ENCODE data around the gene ZNF497. TPM values are rescaled to one million over a fixed set of nuclear protein-coding genes. Genes with fewer than 3 reads are reported as not detected.
"Not testable (repeated sequence)": the region's sequence is repeated elsewhere in the genome, so short reads cannot be mapped to it uniquely, and the experiment has no call there.

The ZNF497 gene
- total RNA-seq, 1 donor from 2014 or later = 3.4 TPM

DNA sequence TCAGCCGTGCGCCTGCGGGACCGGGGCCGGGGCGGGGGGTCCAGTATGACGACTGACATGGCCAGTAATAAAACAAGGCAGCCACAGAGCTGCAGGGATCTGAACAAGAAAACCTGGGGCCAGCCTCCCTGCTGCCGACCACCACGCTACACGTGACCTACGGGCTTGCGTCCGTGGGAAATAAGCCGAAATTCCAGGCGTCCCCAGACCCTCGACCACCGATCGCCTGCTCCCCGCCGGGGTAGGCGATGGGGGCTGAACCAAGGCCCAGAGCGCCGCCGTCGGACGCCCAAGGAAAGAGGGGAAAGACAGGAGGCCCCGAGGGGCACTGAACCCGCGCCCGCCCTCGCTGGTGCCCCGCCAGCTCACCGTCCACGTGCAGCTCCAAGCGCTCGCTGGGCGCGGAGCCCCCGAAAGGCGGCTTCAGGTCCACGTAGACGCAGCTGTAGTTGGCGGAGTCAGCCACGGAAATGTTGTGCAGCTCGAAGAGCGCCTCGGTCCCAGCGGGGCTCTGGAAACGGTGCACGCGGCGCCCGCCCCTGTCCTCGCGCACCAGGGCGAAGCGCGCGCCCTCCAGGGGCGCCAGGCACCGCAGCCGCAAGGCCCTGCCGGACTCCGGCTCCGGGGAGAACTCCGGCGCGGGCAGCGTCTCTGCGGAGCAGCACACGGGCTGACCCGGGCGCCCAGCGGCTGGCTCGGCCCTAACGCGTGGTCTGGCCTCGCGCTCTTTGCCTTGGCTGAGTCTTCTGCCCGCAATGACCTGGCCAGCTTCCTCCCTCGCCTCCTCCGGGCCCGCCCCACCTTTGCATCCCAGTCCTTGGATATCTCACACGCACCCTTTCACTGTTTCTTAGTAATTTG is 12.3 kb downstream of the ZNF497 start:
- Histone ChIP-seq H3K27ac (no peak overlapping the region), H3K4me1 (peaks cover 39% of the 10 kb centered on the region), H3K4me3 (no peak overlapping the region), H3K36me3 (no peaks in the 10 kb centered on the region), H3K27me3 (no peaks in the 10 kb centered on the region), H3K9me3 (no peaks in the 10 kb centered on the region)
- DNase-seq (ENCODE audit: extremely low spot score in 2 of 2) = no peak
- TF ChIP-seq, protein P1, sequence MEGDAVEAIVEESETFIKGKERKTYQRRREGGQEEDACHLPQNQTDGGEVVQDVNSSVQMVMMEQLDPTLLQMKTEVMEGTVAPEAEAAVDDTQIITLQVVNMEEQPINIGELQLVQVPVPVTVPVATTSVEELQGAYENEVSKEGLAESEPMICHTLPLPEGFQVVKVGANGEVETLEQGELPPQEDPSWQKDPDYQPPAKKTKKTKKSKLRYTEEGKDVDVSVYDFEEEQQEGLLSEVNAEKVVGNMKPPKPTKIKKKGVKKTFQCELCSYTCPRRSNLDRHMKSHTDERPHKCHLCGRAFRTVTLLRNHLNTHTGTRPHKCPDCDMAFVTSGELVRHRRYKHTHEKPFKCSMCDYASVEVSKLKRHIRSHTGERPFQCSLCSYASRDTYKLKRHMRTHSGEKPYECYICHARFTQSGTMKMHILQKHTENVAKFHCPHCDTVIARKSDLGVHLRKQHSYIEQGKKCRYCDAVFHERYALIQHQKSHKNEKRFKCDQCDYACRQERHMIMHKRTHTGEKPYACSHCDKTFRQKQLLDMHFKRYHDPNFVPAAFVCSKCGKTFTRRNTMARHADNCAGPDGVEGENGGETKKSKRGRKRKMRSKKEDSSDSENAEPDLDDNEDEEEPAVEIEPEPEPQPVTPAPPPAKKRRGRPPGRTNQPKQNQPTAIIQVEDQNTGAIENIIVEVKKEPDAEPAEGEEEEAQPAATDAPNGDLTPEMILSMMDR (IDR thresholded peaks at IDR 0.05) = no peak
- no peak for TF ChIP-seq POLR2A (IDR thresholded peaks at IDR 0.05)
- TF ChIP-seq POLR2AphosphoS5 (IDR thresholded peaks at IDR 0.05; ENCODE audit: insufficient read depth in 1 of 2, low read depth in 1 of 2) = no peak
- intact Hi-C loops (cut with DNase I) = no loop called here

- Histone ChIP-seq H3K27ac (no peak overlapping the region), H3K9me3 (no peaks in the 10 kb centered on the region), H3K27me3 (no peaks in the 10 kb centered on the region), H3K4me1 (peaks cover 39% of the 10 kb centered on the region), H3K36me3 (no peaks in the 10 kb centered on the region), H3K4me3 (no peak overlapping the region)
- no peak for DNase-seq (ENCODE audit: extremely low spot score in 2 of 2)
- intact Hi-C loops (cut with DNase I) = no loop called here
- TF ChIP-seq POLR2AphosphoS5 (IDR thresholded peaks at IDR 0.05; ENCODE audit: insufficient read depth in 1 of 2, low read depth in 1 of 2) (no peak), POLR2A (IDR thresholded peaks at IDR 0.05) (no peak)
- TF ChIP-seq, protein P1 (IDR thresholded peaks at IDR 0.05) = no peak
Measured at GRCh38 chr19:58349590-58349989, 13.0 kb downstream of the ZNF497 start.

- H3K27me3 ChIP-seq; DNase-seq (ENCODE audit: extremely low spot score in 2 of 2); H3K36me3 ChIP-seq; intact Hi-C loops (cut with DNase I); H3K9me3 ChIP-seq: not testable (repeated sequence)
- Histone ChIP-seq H3K4me1 (peaks cover 39% of the 10 kb centered on the region), H3K4me3 (peak overlapping the region; percentile 63 to 90), H3K27ac (peak overlapping the region; percentile 60)
Measured at GRCh38 chr19:58348080-58348479, 14.5 kb downstream of the ZNF497 start.

- Histone ChIP-seq H3K4me3 (peak overlapping the region; percentile 63 to 90), H3K27ac (peak overlapping the region; percentile 60), H3K36me3 (no peaks in the 10 kb centered on the region), H3K4me1 (peaks cover 39% of the 10 kb centered on the region), H3K27me3 (no peaks in the 10 kb centered on the region), H3K9me3 (no peaks in the 10 kb centered on the region)
- intact Hi-C loops (cut with DNase I) = no loop called here
- TF ChIP-seq POLR2AphosphoS5 (IDR thresholded peaks at IDR 0.05; ENCODE audit: insufficient read depth in 1 of 2, low read depth in 1 of 2) (peak in 1 of 2 donors; percentile 83), POLR2A (IDR thresholded peaks at IDR 0.05) (peak in 1 of 2 donors; percentile 24)
- TF ChIP-seq, protein P1 (IDR thresholded peaks at IDR 0.05) = no peak
- no peak for DNase-seq (ENCODE audit: extremely low spot score in 2 of 2)
Measured at GRCh38 chr19:58346961-58347929, 15.3 kb downstream of the ZNF497 start.

DNA sequence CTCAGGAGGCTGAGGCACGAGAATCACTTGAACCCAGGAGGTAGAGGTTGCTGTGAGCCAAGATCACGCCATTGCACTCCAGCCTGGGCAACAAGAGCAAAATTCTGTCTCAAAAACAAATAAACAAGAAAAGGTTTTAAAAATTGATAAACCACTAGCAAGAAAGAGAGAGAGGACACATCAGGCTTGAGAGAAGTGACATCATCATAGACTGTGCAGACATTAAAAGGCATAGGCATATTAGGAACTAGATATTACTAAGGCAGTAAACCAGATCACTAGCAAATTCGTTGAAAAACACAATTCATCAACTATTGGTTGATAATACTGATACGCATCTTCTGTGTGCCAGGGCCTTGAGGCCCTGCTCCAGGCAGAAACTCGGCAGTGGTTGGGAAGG is 17.0 kb downstream of the ZNF497 start:
- Histone ChIP-seq H3K4me3 (no peak overlapping the region), H3K36me3 (no peaks in the 10 kb centered on the region), H3K27ac (no peak overlapping the region), H3K9me3 (no peaks in the 10 kb centered on the region), H3K27me3 (no peaks in the 10 kb centered on the region), H3K4me1 (peaks cover 35% of the 10 kb centered on the region)
- DNase-seq (ENCODE audit: extremely low spot score in 2 of 2) = no peak
- intact Hi-C loops (cut with DNase I) = no loop called here
- TF ChIP-seq POLR2A (IDR thresholded peaks at IDR 0.05) = no peak
- TF ChIP-seq, protein P1 (IDR thresholded peaks at IDR 0.05) = no peak
- no peak for TF ChIP-seq POLR2AphosphoS5 (IDR thresholded peaks at IDR 0.05; ENCODE audit: insufficient read depth in 1 of 2, low read depth in 1 of 2)
